GM18502 (cell line): ENCODE measurements around the gene LDAF1.

Experiments
- ATAC-seq: cut with Tn5 transposase; IDR thresholded peaks from one replicate; pipeline ENCODE4 v1.9.1; 2021; ENCODE audit warnings: mild to moderate bottlenecking; ENCODE audit not compliant: unreplicated experiment, poor library complexity

Gene LDAF1

GRCh38 chr16:21227866-21228265 is 69.4 kb downstream of the LDAF1 start:
- no peak for ATAC-seq

GRCh38 chr16:21228361-21228872 is 69.9 kb downstream of the LDAF1 start:
- no peak for ATAC-seq
